Subcutaneous abdominal adipose tissue (tissue), 5 donors: Measurements from ENCODE around the gene IL17RB.

Source experiments
- H3K27ac ChIP-seq: one replicate; pipeline ENCODE4 v1.7.0; 2013; ENCODE audit warnings: low read depth, mild to moderate bottlenecking, inconsistent platforms, low read length, moderate library complexity
- H3K27me3 ChIP-seq, 5 donors: one replicate each; pipeline ENCODE4 v1.7.0; 2013; ENCODE audit warnings: low read length in 5 of 5, inconsistent platforms in 1 of 5; ENCODE audit not compliant: control insufficient read depth in 5 of 5, insufficient read depth in 4 of 5
- H3K36me3 ChIP-seq, 5 donors: one replicate each; pipeline ENCODE4 v1.7.0; 2013; ENCODE audit warnings: low read length in 5 of 5; ENCODE audit not compliant: control insufficient read depth in 5 of 5, insufficient read depth in 5 of 5
- H3K4me1 ChIP-seq, 5 donors: one replicate each; pipeline ENCODE4 v1.7.0; 2013; ENCODE audit warnings: low read length in 5 of 5, mild to moderate bottlenecking in 3 of 5, moderate library complexity in 1 of 5; ENCODE audit not compliant: control insufficient read depth in 5 of 5, insufficient read depth in 5 of 5
- H3K4me3 ChIP-seq, 5 donors: one replicate each; pipeline ENCODE4 v1.7.0; 2013; ENCODE audit warnings: low read length in 5 of 5, low read depth in 1 of 5
- H3K9ac ChIP-seq, 5 donors: one replicate each; pipeline ENCODE4 v1.7.0; 2013; ENCODE audit warnings: low read length in 5 of 5, mild to moderate bottlenecking in 4 of 5, moderate library complexity in 3 of 5
- H3K9me3 ChIP-seq, 5 donors: one replicate each; pipeline ENCODE4 v1.7.0; 2013; ENCODE audit warnings: low read length in 5 of 5; ENCODE audit not compliant: control insufficient read depth in 5 of 5
- donor health status: healthy.
- donor health status: healthy.
- donor health status: healthy.
- donor health status: healthy.
- donor health status: healthy.

IL17RB gene

GRCh38 chr3:53820084-53820483 lies 26.3 kb upstream of the IL17RB start:
- Histone ChIP-seq H3K36me3 (no peaks in the 10 kb centered on the region), H3K9me3 (no peaks in the 10 kb centered on the region), H3K4me1 (no peaks in the 10 kb centered on the region), H3K27ac (no peak overlapping the region), H3K27me3 (peaks cover 0 to 5% (median 0%) of the 10 kb centered on the region in 5 donors), H3K9ac (no peak overlapping the region), H3K4me3 (no peak overlapping the region)

GRCh38 chr3:53820756-53821580 lies 25.4 kb upstream of the IL17RB start:
- no peak overlapping the region for H3K27ac ChIP-seq
- no peaks in the 10 kb centered on the region for H3K4me1 ChIP-seq
- no peaks in the 10 kb centered on the region for H3K9me3 ChIP-seq
- no peaks in the 10 kb centered on the region for H3K36me3 ChIP-seq
- no peak overlapping the region for H3K4me3 ChIP-seq
- H3K27me3 ChIP-seq, result peaks cover 0 to 2% (median 0%) of the 10 kb centered on the region in 5 donors
- no peak overlapping the region for H3K9ac ChIP-seq

GRCh38 chr3:53821631-53822121 lies 24.7 kb upstream of the IL17RB start:
- no peaks in the 10 kb centered on the region for H3K4me1 ChIP-seq
- no peaks in the 10 kb centered on the region for H3K9me3 ChIP-seq
- H3K4me3 ChIP-seq, result no peak overlapping the region
- peaks cover 0 to 2% (median 0%) of the 10 kb centered on the region in 5 donors for H3K27me3 ChIP-seq
- H3K36me3 ChIP-seq, result no peaks in the 10 kb centered on the region
- H3K9ac ChIP-seq, result no peak overlapping the region
- H3K27ac ChIP-seq, result no peak overlapping the region

- H3K27ac ChIP-seq, result no peak overlapping the region
- peaks cover 0 to 2% (median 0%) of the 10 kb centered on the region in 5 donors for H3K27me3 ChIP-seq
- no peaks in the 10 kb centered on the region for H3K9me3 ChIP-seq
Measured at GRCh38 chr3:53822331-53822741, 24.0 kb upstream of the IL17RB start.

DNA sequence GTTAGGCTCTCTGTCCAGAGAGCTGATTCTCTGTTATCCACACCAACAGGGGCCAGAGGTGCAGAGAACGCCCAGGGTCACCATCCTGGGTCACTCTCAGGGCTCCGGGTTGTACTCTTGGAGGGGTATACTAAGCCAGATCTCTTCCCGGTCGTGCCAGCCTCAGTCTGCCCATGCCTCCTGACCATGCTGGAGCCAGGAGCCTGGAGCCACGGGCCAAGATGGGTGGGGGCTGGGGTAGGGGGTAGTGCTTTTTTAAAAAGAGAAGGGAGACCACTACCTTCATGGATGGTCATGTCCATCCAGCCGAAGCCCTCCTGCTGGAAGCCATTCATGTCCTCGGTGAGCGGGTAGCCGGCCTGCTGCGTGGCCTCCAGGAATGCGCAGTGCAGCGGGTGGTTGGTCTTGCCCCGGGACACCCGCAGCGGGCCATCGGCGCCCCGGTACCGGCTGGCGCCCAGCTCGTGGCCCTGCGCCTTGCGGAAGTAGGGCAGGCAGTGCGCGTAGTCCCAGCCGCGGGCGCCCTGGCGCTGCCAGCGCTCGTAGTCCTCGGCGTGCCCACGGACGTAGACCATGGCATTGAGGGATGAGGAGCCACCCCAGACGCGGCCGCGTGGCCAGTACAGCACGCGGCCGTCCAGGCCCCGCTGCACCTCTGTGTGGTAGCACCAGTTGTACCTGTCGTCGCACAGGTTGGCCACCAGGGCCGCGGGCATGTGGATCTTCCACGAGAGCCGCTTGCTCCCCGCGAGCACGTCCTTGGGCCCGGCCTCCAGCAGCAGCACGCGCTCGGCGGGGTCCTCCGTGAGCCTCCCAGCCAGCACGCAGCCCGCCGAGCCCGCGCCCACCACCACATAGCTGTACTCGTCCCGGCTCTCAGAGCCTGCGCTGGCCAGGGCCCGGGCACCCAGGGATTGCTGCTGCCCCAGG lies 23.1 kb upstream of the IL17RB start:
- Histone ChIP-seq H3K4me3 (no peak overlapping the region), H3K4me1 (no peaks in the 10 kb centered on the region), H3K27ac (no peak overlapping the region), H3K9ac (no peak overlapping the region), H3K27me3 (no peaks in the 10 kb centered on the region), H3K36me3 (no peaks in the 10 kb centered on the region), H3K9me3 (no peaks in the 10 kb centered on the region)

More at GRCh38 chr3:53822331-53822741, 24.0 kb upstream of the IL17RB start:
- no peak overlapping the region for H3K4me3 ChIP-seq
- H3K36me3 ChIP-seq, result no peaks in the 10 kb centered on the region
- H3K9ac ChIP-seq, result no peak overlapping the region
- H3K4me1 ChIP-seq, result no peaks in the 10 kb centered on the region

DNA sequence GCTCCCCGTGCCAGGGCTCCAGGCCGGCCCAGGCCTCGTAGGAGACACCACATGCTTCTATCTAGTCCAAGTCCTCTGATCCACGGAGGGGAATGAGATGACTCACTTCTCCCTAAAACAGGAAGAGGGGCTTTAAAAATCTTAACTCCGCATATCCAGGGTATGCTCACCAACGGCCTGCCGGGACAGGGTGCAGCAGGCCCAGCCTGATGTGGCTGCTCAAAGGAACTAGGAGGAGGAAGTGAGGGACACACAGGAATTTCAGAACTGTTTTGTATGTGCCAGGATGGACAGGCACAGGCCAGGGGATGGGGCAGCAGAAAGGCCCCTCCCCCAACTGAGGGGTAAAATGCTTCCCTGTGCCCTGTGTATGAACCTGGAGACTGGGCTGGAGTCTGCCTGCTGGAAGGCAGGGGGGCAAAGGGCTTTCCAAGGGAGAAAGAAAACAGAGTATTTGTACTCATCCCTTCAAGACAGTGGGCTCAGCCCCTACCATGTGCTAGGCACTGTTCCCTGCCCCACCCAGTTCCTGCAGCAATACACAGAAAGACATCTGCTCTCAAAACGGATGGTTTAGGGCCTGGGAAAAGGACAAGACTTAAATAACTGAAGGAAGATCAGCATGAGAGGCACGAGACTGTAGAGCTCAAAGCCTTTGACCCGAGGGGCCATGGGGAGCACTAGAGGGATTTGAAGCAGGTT lies 22.3 kb upstream of the IL17RB start:
- Histone ChIP-seq H3K4me1 (no peaks in the 10 kb centered on the region), H3K36me3 (no peaks in the 10 kb centered on the region), H3K9me3 (no peaks in the 10 kb centered on the region), H3K27me3 (no peaks in the 10 kb centered on the region), H3K9ac (no peak overlapping the region), H3K4me3 (no peak overlapping the region), H3K27ac (no peak overlapping the region)

DNA sequence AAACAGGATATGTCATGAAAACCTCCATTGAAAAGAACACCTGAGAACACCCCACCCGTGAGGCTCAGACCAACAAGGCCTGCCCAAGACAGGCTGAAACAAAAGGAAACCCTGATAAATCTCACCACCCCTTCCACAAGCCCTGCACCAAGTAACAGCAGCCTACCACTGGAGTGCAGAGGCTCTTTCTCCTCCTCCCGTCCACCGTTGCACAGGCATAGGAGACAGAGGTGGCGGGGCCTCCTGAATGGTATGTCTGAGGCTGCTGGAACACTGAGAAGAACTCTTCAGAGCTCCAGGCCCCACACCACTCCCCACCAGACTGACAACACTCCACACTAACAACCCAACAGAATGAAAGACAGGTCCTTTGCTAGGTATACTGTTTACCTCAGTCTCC lies 21.6 kb upstream of the IL17RB start:
- Histone ChIP-seq H3K9ac (no peak overlapping the region), H3K27me3 (no peaks in the 10 kb centered on the region), H3K36me3 (no peaks in the 10 kb centered on the region), H3K4me1 (no peaks in the 10 kb centered on the region), H3K9me3 (no peaks in the 10 kb centered on the region), H3K4me3 (no peak overlapping the region), H3K27ac (no peak overlapping the region)

DNA sequence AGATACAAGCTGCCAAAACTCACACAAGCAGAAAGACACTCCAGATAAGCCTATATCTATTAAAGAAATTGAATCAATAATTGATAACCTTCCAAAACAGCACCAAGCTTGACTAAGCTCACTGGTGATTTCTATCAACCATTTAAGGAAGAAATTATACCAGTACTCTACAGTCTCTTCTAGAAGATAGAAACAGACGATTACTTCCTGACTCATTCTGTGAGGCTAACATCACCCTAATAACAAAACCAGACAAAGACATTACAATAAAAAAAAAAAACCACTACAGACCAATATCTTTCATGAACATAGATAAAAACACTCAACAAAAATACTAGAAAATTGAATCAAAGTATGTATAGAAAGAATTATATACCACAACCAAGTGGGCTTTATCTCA lies 20.3 kb upstream of the IL17RB start:
- Histone ChIP-seq H3K9me3 (no peaks in the 10 kb centered on the region), H3K27me3 (no peaks in the 10 kb centered on the region), H3K27ac (no peak overlapping the region), H3K4me1 (no peaks in the 10 kb centered on the region), H3K4me3 (no peak overlapping the region), H3K9ac (no peak overlapping the region), H3K36me3 (no peaks in the 10 kb centered on the region)

GRCh38 chr3:53828581-53828980 lies 17.8 kb upstream of the IL17RB start:
- no peaks in the 10 kb centered on the region for H3K4me1 ChIP-seq
- H3K4me3 ChIP-seq, result no peak overlapping the region
- no peak overlapping the region for H3K9ac ChIP-seq
- no peaks in the 10 kb centered on the region for H3K36me3 ChIP-seq
- no peak overlapping the region for H3K27ac ChIP-seq
- H3K9me3 ChIP-seq, result no peaks in the 10 kb centered on the region
- H3K27me3 ChIP-seq, result no peaks in the 10 kb centered on the region
